Activated effector memory CD4-positive, alpha-beta T cell treated with Interleukin-2 at 50 U/mL for 16 hours (primary cell): ENCODE data around the gene PRR12.

ENCODE experiments used
- DNase-seq: peaks from one replicate; pipeline ENCODE4 v3.0.0-alpha.2; 2020

The PRR12 gene

DNA sequence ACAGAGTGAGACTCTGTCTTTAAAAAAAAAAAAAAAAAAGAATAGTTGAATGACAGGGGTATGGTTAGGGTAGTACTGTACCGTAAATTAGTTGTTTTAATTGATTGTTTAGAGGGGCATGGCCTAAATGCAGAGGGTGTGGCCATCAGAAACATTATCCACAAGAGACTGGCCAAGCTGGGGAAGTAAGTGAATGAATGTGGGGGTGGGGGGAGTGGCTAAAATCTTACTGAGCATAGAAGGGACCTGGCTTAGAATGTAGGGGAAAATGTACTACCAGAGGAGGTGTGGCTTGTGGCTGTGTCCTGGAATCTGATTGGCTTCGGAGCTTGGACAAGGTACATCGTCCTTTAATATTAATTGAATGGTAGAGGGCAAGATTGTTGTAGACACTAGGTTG is 78.5 kb downstream of the PRR12 start:
- no peak for DNase-seq

DNA sequence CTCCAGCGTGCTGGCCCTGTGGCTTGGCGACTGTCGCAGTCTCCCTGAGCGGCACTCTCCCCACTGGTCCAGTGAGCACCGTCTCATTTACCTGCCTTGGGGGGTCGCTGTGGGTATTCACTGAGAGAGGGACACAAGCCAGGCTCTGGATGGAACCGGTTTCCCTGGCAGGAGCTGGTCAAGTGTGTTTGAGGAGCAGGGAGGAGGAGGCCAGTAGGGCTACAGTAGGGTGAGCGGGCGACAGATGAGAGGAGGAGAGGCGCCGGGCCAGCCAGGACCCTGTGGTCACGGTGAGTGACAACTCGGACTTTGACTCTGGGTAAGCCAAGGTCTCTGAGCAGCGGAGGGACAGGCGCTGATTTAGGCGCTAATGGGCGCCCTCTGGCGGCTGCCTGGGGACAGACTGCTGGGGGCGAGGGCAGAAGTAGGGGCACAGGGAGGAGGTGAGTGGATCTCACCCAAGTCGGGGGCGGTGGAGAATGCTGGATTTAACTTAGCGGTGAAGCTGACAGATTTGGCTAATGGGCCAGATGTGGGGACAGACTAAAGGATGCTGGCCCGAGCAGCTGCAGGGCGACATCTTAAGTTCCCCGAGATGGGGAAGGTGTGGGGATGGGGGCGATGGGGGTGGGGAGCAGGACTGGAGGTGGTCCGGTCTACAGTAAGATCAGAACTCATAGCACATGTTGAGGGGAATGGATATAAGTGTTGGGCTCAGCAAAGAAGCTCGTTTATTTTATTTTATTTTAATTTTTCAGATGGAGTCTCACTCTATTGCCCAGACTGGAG is 81.3 kb downstream of the PRR12 start:
- DNase-seq = peak; percentile 61
